Measurements from ENCODE around the gene PRKCZ.

Gene PRKCZ

GRCh38 chr1:2009101-2010053, 40.8 kb upstream of the PRKCZ start:
- TF ChIP-seq POLR2AphosphoS5 (IDR thresholded peaks at IDR 0.05; ENCODE audit: low read depth, low read length), result no peak
- no peak for TF ChIP-seq SIN3A (IDR thresholded peaks at IDR 0.05; ENCODE audit: borderline replicate concordance, insufficient read depth, low read length)
- no peak for TF ChIP-seq REST (IDR thresholded peaks at IDR 0.05; ENCODE audit: insufficient read depth in 1 of 2, low read depth in 2 of 2, low read length in 2 of 2)
- no peak for TF ChIP-seq FOXP2 (optimal IDR thresholded peaks at IDR 0.05; ENCODE audit: borderline replicate concordance, extremely low read depth, extremely low read length, insufficient read depth)
- no peak for TF ChIP-seq TAF1 (IDR thresholded peaks at IDR 0.05; ENCODE audit: borderline replicate concordance, insufficient read depth, low read length)

GRCh38 chr1:2014181-2014580, 36.0 kb upstream of the PRKCZ start:
- TF ChIP-seq SIN3A (IDR thresholded peaks at IDR 0.05; ENCODE audit: borderline replicate concordance, insufficient read depth, low read length), result no peak
- no peak for TF ChIP-seq REST (IDR thresholded peaks at IDR 0.05; ENCODE audit: insufficient read depth in 1 of 2, low read depth in 2 of 2, low read length in 2 of 2)
- no peak for TF ChIP-seq POLR2AphosphoS5 (IDR thresholded peaks at IDR 0.05; ENCODE audit: low read depth, low read length)
- TF ChIP-seq TAF1 (IDR thresholded peaks at IDR 0.05; ENCODE audit: borderline replicate concordance, insufficient read depth, low read length), result no peak
- TF ChIP-seq FOXP2 (optimal IDR thresholded peaks at IDR 0.05; ENCODE audit: borderline replicate concordance, extremely low read depth, extremely low read length, insufficient read depth), result no peak

GRCh38 chr1:2014741-2015735, 35.2 kb upstream of the PRKCZ start:
- TF ChIP-seq FOXP2 (optimal IDR thresholded peaks at IDR 0.05; ENCODE audit: borderline replicate concordance, extremely low read depth, extremely low read length, insufficient read depth) (no peak), TAF1 (IDR thresholded peaks at IDR 0.05; ENCODE audit: borderline replicate concordance, insufficient read depth, low read length) (no peak), POLR2AphosphoS5 (IDR thresholded peaks at IDR 0.05; ENCODE audit: low read depth, low read length) (no peak), SIN3A (IDR thresholded peaks at IDR 0.05; ENCODE audit: borderline replicate concordance, insufficient read depth, low read length) (no peak), REST (IDR thresholded peaks at IDR 0.05; ENCODE audit: insufficient read depth in 1 of 2, low read depth in 2 of 2, low read length in 2 of 2) (no peak)

- TF ChIP-seq POLR2AphosphoS5 (IDR thresholded peaks at IDR 0.05; ENCODE audit: low read depth, low read length) (no peak), SIN3A (IDR thresholded peaks at IDR 0.05; ENCODE audit: borderline replicate concordance, insufficient read depth, low read length) (no peak), REST (IDR thresholded peaks at IDR 0.05; ENCODE audit: insufficient read depth in 1 of 2, low read depth in 2 of 2, low read length in 2 of 2) (no peak), FOXP2 (optimal IDR thresholded peaks at IDR 0.05; ENCODE audit: borderline replicate concordance, extremely low read depth, extremely low read length, insufficient read depth) (no peak), TAF1 (IDR thresholded peaks at IDR 0.05; ENCODE audit: borderline replicate concordance, insufficient read depth, low read length) (no peak)
Observed at GRCh38 chr1:2016123-2016522, 34.1 kb upstream of the PRKCZ start.

Data from PFSK-1 (cell line).